ENCODE results near the gene PPP1R37.

- TF ChIP-seq, protein P1, sequence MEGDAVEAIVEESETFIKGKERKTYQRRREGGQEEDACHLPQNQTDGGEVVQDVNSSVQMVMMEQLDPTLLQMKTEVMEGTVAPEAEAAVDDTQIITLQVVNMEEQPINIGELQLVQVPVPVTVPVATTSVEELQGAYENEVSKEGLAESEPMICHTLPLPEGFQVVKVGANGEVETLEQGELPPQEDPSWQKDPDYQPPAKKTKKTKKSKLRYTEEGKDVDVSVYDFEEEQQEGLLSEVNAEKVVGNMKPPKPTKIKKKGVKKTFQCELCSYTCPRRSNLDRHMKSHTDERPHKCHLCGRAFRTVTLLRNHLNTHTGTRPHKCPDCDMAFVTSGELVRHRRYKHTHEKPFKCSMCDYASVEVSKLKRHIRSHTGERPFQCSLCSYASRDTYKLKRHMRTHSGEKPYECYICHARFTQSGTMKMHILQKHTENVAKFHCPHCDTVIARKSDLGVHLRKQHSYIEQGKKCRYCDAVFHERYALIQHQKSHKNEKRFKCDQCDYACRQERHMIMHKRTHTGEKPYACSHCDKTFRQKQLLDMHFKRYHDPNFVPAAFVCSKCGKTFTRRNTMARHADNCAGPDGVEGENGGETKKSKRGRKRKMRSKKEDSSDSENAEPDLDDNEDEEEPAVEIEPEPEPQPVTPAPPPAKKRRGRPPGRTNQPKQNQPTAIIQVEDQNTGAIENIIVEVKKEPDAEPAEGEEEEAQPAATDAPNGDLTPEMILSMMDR (IDR thresholded peaks at IDR 0.05; ENCODE audit: poor library complexity), result no peak
- TF ChIP-seq EZH2 (IDR thresholded peaks at IDR 0.05; ENCODE audit: borderline replicate concordance) (no peak), EZH2phosphoT487 (IDR thresholded peaks at IDR 0.05; ENCODE audit: low read depth, severe bottlenecking, unreplicated experiment) (no peak)
Observed at GRCh38 chr19:45180936-45181335, 88.0 kb downstream of the PPP1R37 start.
